Fibroblast of skin of scalp (primary cell): ENCODE results near the gene PPP1R37.

Experiments used
- DNase-seq: peaks from one replicate; pipeline ENCODE4 v3.0.0-alpha.2; 2013

The PPP1R37 gene

GRCh38 chr19:45173816-45174215 lies 80.8 kb downstream of the PPP1R37 start:
- no peak for DNase-seq

- no peak for DNase-seq
Observed at GRCh38 chr19:45175515-45176345, 82.8 kb downstream of the PPP1R37 start.

- peak; percentile 29 for DNase-seq
Observed at GRCh38 chr19:45177817-45178261, 84.9 kb downstream of the PPP1R37 start, which contains the start of gene TRAPPC6A. Gene TRAPPC6A, minus strand, starts transcription at chr19:45178237. Its CDS starts 19 bp downstream, at chr19:45178218.

GRCh38 chr19:45178262-45179071 lies 85.5 kb downstream of the PPP1R37 start, which contains the start of gene BLOC1S3:
Gene BLOC1S3, plus strand, starts transcription at chr19:45178784. Its CDS starts 513 bp downstream, at chr19:45179297.
- DNase-seq = peak; percentile 100

GRCh38 chr19:45179072-45179891 lies 86.3 kb downstream of the PPP1R37 start:
- peak; percentile 30 for DNase-seq

- DNase-seq = no peak
Observed at GRCh38 chr19:45179892-45180370, 87.0 kb downstream of the PPP1R37 start.

GRCh38 chr19:45180936-45181335 lies 88.0 kb downstream of the PPP1R37 start:
- no peak for DNase-seq

GRCh38 chr19:45182758-45183157 lies 89.8 kb downstream of the PPP1R37 start:
- no peak for DNase-seq

- DNase-seq = no peak
Observed at GRCh38 chr19:45184115-45184514, 91.1 kb downstream of the PPP1R37 start.

GRCh38 chr19:45186509-45187334 lies 93.7 kb downstream of the PPP1R37 start:
- no peak for DNase-seq

GRCh38 chr19:45187421-45188100 lies 94.6 kb downstream of the PPP1R37 start:
- no peak for DNase-seq

GRCh38 chr19:45189971-45190370 lies 97.0 kb downstream of the PPP1R37 start:
- no peak for DNase-seq

- no peak for DNase-seq
Observed at GRCh38 chr19:45191375-45191774, 98.4 kb downstream of the PPP1R37 start.

- DNase-seq = no peak
Observed at GRCh38 chr19:45195764-45196163, 102.8 kb downstream of the PPP1R37 start.
